HepG2 (cell line): ENCODE measurements around the gene DOCK1.

ENCODE experiments used
- MAFK ChIP-seq, 2 experiments: IDR thresholded peaks in 1 of 2; conservative IDR thresholded peaks in 1 of 2; 2 replicates each; pipeline ENCODE4 v1.6.1; 2011; ENCODE audit warnings: improper control_type of control experiment in 2 of 2, low read length in 2 of 2
- POLR2A ChIP-seq, 2 experiments: IDR thresholded peaks; 2 replicates each; pipeline ENCODE4 v1.6.1; 2011; ENCODE audit warnings: low read depth in 2 of 2, low read length in 2 of 2, mild to moderate bottlenecking in 1 of 2, moderate library complexity in 1 of 2; ENCODE audit not compliant: insufficient read depth in 1 of 2
- REST ChIP-seq, 2 experiments: IDR thresholded peaks; 2 replicates each; pipeline ENCODE4 v1.6.1; 2011 to 2012; ENCODE audit warnings: low read length in 2 of 2, borderline replicate concordance in 1 of 2, low read depth in 1 of 2, mild to moderate bottlenecking in 1 of 2, moderate library complexity in 1 of 2
- ZNF768 ChIP-seq: sonication (generic); formaldehyde crosslinking; IDR thresholded peaks from 2 replicates; pipeline ENCODE4 v1.4.0; 2020; ENCODE audit warnings: missing genetic modification reagents

GRCh38 chr10:126959906-126960685 is 54.9 kb downstream of the DOCK1 start:
- no peak for TF ChIP-seq POLR2A (IDR thresholded peaks at IDR 0.05; ENCODE audit: insufficient read depth in 1 of 2, low read depth in 2 of 2, low read length in 2 of 2)
- no peak for TF ChIP-seq MAFK (conservative IDR thresholded peaks at IDR 0.05 in 1 of 2, IDR thresholded peaks at IDR 0.05 in 1 of 2; ENCODE audit: low read length in 2 of 2)
- TF ChIP-seq REST (IDR thresholded peaks at IDR 0.05; ENCODE audit: borderline replicate concordance in 1 of 2, low read depth in 1 of 2, low read length in 2 of 2) = no peak
- TF ChIP-seq ZNF768 (CRISPR knock-in tag) = no peak
